Left lobe of liver (tissue), 2 donors: ENCODE measurements around the gene KDM4C. TPM values are rescaled to one million over a fixed set of nuclear protein-coding genes. Genes with fewer than 3 reads are reported as not detected.
"Not testable (repeated sequence)": the region's sequence is repeated elsewhere in the genome, so short reads cannot be mapped to it uniquely, and the experiment has no call there.

Experiments used
- ATAC-seq: fragments of 200-7000 bp; cut with Tn5 transposase; one replicate; pipeline ENCODE4 v1.9.1; 2020; ENCODE audit warnings: mild to moderate bottlenecking, moderate library complexity
- DNase-seq: peaks from one replicate; pipeline ENCODE4 v3.0.0-alpha.2; 2020; ENCODE audit warnings: low spot score
- total RNA-seq: library from RNA; stranded (reverse); gene quantifications from one replicate; pipeline ENCODE4 v1.2.1, GENCODE V29; 2021
- donor health status: DM: no; HTN: no; CAD: no; lungs with moderate emphysema.
- donor health status: DM: no; HTN: yes; CAD: no.

The KDM4C gene
- total RNA-seq, 1 donor from 2014 or later, result 15.8 TPM

GRCh38 chr9:6802926-6803325 is 45.2 kb downstream of the KDM4C start:
- no peak for DNase-seq
- ATAC-seq, result peak; percentile 78

DNA sequence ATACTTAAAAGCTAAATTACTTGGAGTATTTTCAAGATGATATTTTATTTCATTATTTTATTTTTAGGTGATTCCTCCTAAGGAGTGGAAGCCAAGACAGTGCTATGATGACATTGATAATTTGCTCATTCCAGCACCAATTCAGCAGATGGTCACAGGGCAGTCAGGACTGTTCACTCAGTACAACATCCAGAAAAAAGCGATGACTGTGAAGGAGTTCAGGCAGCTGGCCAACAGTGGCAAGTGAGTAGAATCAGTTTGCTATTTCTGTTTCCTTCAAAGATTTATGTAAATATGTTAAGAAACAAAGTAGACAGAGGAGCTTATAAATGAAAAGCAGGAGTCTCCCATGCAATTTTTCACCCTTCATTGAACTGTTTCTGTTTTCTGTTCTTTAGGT is 47.8 kb downstream of the KDM4C start:
- ATAC-seq, result peak; percentile 67
- DNase-seq, result no peak

DNA sequence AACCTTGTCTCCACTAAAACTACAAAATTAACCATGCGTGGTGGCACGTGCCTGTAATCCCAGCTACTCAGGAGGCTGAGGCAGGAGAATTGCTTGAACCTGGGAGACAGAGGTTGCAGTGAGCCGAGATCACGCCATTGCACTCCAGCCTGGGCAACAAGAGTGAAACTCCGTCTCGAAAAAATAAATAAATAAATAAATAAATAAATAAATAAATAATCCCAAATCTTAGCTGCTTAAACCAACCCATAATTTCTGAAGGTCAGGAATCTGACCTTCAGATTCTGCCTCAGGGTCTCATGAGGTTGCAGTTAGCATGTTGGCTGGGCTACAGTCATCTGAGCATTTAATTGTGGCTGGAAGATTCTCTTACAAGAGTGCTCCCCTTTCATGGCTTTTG is 48.5 kb downstream of the KDM4C start:
- not testable (repeated sequence) for DNase-seq

DNA sequence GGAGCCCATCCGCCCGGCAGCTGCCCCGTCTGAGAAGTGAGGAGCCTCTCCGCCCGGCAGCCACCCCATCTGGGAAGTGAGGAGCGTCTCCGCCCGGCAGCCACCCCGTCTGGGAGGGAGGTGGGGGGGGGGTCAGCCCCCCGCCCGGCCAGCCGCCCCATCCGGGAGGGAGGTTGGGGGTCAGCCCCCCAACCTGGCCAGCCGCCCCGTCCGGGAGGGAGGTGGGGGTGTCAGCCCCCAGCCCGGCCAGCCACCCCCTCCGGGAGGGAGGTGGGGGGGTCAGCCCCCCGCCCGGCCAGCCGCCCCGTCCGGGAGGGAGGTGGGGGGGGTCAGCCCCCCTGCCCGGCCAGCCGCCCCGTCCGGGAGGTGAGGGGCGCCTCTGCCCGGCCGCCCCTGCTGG is 49.9 kb downstream of the KDM4C start:
- not testable (repeated sequence) for DNase-seq, ATAC-seq

More for the DNA sequence above, 48.5 kb downstream of the KDM4C start:
- not testable (repeated sequence) for ATAC-seq

DNA sequence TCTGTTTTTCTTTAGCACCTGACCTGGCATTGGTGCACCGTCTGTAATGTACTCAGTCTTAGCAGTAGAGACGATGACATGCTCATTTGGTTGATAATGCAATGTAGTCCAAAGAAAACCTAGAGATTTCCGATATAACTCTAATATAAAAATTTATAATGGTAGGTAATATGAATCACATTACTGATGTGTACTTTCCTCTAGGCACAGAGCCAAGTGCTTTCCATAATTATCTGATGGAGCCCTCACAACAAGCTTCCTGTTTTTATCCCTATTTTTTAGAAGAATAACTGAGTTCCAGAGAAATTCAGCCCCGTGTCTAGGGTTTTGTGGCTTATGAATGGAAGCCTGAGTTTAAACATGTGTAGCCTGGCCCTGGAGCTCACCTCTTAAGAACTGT is 53.7 kb downstream of the KDM4C start:
- DNase-seq (no peak), ATAC-seq (no peak)

DNA sequence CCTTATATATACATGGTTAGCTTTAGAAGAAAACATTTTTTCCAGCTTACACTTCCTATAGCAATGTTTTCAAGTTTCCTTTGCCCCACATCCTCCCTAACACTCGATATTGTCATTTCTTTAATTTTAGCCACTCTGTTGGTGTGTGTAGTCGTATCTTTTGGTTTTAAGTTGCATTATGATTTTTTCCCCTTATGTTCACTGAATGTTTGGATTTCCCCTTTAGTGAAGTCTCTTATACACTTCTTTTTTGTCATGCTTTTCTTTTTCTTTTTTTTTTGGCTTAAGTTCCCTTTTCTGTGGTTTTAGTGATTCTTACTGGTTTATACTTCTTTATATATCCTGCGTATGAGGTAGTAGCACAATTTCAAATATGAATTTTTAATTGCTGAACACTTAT is 58.8 kb downstream of the KDM4C start:
- no peak for DNase-seq
- ATAC-seq, result no peak

- ATAC-seq (peak; percentile 27), DNase-seq (no peak)
Observed at GRCh38 chr9:6818292-6818922, 60.6 kb downstream of the KDM4C start.

DNA sequence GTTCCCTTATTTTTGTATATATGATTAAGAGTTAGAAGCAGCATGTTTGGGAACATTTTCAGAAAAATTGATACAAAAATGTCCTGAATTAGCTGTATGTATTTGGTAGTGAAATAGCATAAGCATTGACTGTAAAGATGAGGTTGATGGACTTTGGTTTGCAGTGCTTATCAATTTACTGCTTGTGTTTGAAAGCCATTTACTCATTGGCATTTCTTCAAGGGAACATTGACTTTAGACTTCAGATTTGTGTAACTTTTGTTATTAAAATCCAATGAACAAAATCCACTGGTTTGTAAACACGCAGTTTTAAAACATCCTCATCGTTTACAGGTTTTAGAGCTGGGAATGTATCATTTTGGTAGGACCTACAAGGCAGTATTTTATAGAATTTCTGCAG is 61.3 kb downstream of the KDM4C start:
- ATAC-seq (peak; percentile 86), DNase-seq (no peak)

DNA sequence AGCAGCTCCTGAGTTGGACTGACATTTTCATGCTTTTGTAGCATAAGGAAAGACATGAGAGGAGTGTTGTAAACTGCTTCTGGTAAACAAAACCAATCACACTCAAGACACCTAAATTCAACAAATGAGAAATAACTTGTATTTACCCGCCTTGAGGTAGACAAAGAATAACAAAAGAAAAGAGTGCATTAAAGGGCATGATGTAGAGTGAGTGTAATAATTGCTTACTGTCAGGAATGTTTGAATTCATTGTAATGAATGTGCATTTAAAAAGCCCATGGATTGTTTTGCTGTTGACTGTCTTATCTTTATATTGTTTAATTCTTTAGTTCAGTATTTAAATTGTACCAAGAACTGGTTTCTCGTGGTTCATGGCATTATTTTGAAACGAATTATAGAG is 61.8 kb downstream of the KDM4C start:
- no peak for ATAC-seq
- DNase-seq, result no peak

GRCh38 chr9:6822696-6823095 is 64.9 kb downstream of the KDM4C start:
- DNase-seq, result no peak
- no peak for ATAC-seq

GRCh38 chr9:6827439-6828145 is 69.8 kb downstream of the KDM4C start:
- ATAC-seq (peak; percentile 60), DNase-seq (no peak)

GRCh38 chr9:6829027-6829426 is 71.3 kb downstream of the KDM4C start:
- DNase-seq (no peak), ATAC-seq (no peak)

- DNase-seq (no peak), ATAC-seq (no peak)
Observed at GRCh38 chr9:6829536-6829935, 71.8 kb downstream of the KDM4C start.

DNA sequence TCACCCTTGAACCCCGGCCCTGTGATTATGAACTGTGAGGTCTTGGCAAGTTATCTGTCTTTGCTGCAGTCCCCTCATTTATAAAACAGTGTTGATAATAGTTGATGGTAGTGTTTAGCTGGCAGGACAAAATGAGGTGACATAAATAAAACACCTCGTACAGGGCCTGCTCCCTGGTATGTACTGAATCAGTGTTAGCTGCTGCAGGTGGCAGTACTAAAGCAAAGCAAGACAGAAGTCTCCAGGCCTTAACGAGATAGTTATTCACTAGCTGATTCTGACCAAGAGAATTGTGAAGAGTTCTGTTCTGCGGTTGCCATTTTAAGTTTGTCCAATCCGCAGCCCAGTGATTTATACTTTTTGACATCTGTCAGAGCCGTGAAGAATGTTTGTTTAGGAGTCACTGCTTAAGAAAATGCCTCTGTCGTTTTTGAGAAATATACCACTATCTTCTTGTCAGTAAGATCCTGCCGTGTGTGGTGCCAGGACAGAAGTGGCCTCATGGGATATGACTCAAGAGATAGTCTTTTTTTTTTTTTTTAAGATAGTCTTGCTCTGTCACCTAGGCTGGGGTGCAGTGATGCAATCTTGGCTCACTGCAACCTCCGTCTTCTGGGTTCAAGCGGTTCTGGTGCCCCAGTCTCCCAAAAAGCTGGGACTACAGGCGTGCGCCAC is 75.9 kb downstream of the KDM4C start:
- no peak for DNase-seq
- no peak for ATAC-seq

DNA sequence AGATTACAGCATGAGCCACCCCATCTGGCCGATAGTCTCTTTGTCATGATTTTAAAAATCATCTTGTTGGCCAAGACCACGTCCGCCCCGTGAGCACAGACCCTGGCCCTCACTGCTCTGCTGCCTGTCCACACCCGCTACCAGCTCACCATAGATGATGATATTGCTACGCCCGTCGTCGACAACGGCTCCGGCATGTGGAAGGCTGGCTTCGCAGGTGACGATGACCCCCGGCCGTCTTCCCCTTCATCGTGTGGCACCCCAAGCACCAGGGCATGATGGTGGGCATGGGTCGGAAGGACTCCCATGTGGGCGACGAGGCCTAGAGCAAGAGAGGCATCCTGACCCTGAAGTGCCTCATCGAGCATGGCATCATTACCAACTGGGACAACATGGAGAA is 76.5 kb downstream of the KDM4C start:
- DNase-seq (no peak), ATAC-seq (no peak)

DNA sequence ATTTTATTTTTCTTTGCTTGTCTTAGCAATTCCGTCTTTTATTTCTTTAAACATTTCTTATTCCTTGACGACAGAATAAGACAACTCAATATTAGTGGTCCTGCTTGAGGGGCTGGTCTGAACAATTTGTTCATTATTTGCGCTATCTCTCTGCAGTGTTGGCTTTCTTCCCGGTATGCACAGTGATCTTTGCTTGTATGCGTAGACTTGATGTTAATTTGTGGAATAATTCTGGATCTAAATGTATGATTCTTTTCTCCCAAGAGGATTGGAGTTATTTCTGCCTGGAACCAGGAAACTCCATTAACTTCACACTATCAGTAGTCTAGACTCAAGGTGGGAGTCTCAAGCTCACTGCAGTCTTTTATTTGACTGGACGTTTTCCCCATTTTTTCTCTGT is 80.4 kb downstream of the KDM4C start:
- ATAC-seq (no peak), DNase-seq (no peak)

DNA sequence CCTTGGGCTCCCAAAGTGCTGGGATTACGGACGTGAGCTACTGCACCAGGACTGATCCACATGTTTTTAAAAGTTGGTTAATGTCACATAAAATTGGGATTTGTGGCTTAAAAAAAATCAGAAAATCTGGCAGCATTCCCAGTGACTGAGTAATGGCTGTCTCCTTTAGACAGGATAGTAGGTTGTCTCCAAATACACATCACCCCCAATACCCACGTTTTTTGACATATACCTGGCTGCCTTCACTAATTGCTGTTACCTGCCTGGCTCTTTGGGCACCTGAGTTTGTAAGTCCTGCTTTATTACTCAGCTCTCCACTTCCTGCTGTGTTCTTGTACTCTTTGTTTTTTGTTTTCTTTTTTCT is 84.8 kb downstream of the KDM4C start:
- DNase-seq (no peak), ATAC-seq (no peak)

DNA sequence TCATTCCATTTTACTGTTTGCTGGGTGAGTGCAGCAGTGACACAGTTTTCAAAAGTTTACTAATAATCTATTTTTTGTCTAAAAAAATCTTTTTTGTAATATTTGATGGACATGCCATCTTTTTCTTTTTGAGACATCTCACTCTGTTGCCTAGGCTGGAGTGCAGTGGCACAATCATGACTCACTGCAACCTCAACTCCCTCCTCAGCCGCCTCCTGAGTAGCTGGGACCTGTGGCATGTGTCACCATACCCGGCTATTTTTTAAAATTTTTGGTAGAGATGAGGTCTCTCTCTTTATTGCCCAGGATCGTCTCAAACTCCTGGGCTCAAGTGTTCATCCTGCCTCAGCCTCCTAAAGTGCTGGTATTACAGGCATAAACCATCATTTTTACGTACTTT is 86.0 kb downstream of the KDM4C start:
- no peak for DNase-seq
- no peak for ATAC-seq

DNA sequence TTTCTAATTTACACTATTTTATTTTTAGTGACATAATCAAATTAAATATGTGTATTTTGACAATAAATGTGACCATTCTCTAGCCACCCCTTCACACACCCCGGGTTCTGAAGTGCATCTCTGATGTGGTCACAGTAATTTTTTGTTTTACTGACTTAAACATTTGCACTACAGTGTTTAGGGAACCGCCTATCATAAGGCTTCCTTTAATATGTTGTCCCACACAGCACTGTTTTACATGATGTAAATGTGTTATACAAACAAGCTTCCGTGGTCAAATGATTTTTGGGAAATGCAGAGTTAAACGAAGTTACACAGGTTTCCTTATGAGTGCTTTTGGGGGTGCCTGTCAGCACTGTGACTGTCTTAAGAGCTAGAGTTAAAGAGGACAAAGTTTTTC is 86.5 kb downstream of the KDM4C start:
- ATAC-seq, result no peak
- DNase-seq, result no peak

- no peak for DNase-seq
- peak; percentile 17 for ATAC-seq
Observed at GRCh38 chr9:6845128-6845826, 87.5 kb downstream of the KDM4C start.

DNA sequence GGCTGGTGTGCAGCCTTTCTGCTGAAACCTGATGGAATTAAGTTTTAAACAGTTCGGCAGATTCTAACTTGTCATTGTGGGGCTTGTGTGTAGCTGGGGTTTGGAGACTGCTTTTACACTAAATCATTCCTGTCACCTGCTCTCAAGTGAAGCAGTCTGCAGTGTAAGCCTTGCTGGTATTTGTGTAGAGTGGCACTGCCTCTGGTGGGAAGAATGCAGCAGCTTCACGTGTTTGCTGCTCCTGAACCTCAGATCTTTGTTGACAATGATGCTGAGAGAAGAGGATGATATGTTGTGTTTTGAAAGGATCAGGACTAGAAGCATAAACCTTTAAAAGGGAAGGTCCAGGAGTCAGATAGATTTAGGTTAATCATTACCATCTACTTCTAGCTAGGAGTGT is 88.1 kb downstream of the KDM4C start:
- ATAC-seq (peak; percentile 70), DNase-seq (no peak)
